MM.1S (cell line): Measurements from ENCODE around the gene TRIM41.

Experiments
- EZH2 ChIP-seq: fragments of 300-600 bp; sonication (generic); optimal IDR thresholded peaks from 2 replicates; pipeline ENCODE3; 2017; ENCODE audit warnings: low read depth, mild to moderate bottlenecking, antibody characterized with exemption, low read length, mixed read lengths
- EZH2phosphoT487 ChIP-seq: fragments of 300-600 bp; sonication (generic); IDR thresholded peaks from 2 replicates; pipeline ENCODE4 v1.6.1; 2018; ENCODE audit warnings: antibody characterized with exemption, low read length
- TF ChIP-seq, protein P1 (sequence below): fragments of 300-600 bp; sonication (generic); IDR thresholded peaks from 2 replicates; pipeline ENCODE4 v1.5.1; 2016; ENCODE audit warnings: antibody characterized with exemption, low read length, mixed read lengths

DNA sequence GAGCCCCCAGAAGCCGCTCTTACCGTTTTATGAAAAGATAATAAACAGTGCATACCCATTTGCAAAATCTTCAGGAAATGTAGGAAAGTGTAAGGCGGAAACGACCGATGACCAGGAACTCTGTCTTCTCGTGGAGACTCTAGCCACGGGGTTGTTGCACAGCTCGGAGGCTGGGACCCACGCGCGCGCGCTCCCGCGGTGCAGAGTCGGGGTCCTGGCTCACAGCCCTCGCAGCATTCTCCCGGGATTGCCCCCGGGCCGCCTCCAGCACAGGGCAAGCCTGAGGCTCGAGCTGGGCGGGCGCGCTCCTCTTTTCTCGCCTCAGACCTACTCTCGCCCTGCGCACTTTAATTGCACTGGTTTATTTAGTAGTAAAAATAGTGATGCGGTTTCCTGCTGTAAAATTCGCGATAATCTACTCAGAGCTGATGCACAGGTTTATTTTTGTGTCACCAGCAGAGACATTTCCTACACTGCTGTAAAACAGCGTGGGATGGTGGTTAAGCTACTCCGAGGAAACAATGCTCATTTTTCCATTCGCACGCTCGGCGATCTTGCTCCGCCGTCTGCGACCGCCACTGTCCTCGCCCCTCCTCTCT is 33.6 kb upstream of the TRIM41 start:
- TF ChIP-seq, protein P1, sequence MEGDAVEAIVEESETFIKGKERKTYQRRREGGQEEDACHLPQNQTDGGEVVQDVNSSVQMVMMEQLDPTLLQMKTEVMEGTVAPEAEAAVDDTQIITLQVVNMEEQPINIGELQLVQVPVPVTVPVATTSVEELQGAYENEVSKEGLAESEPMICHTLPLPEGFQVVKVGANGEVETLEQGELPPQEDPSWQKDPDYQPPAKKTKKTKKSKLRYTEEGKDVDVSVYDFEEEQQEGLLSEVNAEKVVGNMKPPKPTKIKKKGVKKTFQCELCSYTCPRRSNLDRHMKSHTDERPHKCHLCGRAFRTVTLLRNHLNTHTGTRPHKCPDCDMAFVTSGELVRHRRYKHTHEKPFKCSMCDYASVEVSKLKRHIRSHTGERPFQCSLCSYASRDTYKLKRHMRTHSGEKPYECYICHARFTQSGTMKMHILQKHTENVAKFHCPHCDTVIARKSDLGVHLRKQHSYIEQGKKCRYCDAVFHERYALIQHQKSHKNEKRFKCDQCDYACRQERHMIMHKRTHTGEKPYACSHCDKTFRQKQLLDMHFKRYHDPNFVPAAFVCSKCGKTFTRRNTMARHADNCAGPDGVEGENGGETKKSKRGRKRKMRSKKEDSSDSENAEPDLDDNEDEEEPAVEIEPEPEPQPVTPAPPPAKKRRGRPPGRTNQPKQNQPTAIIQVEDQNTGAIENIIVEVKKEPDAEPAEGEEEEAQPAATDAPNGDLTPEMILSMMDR = no peak
- no peak for TF ChIP-seq EZH2phosphoT487
- TF ChIP-seq EZH2 = no peak
